Omental fat pad (tissue), 4 donors: ENCODE results near the gene SCMH1. TPM values are rescaled to one million over a fixed set of nuclear protein-coding genes. Genes with fewer than 3 reads are reported as not detected.
"Not testable (repeated sequence)": the region's sequence is repeated elsewhere in the genome, so short reads cannot be mapped to it uniquely, and the experiment has no call there.

Source experiments
- ATAC-seq: fragments of 150-250 bp; one replicate; pipeline ENCODE4 v1.9.1; 2016; ENCODE audit warnings: mild to moderate bottlenecking, moderate library complexity; ENCODE audit not compliant: low FRiP score
- DNase-seq: peaks from one replicate; pipeline ENCODE4 v3.0.0-alpha.2; 2019; ENCODE audit warnings: low spot score
- total RNA-seq, 4 donors: library from RNA; depleted of rRNA; stranded (reverse); fragments of >200 nt; gene quantifications; one replicate each; pipeline ENCODE4 v1.1.0, GENCODE V29; 2016
- TF ChIP-seq, protein P1 (sequence below), 3 donors: fragments of 450-650 bp; IDR thresholded peaks; one replicate each; pipeline ENCODE4 v1.5.1; 2016 to 2017; ENCODE audit warnings: antibody characterized with exemption in 3 of 3, mild to moderate bottlenecking in 3 of 3, moderate library complexity in 2 of 3

Gene SCMH1
- total RNA-seq, 4 donors from 2014 or later = 19.9 to 42.8 (median 31.3) TPM

DNA sequence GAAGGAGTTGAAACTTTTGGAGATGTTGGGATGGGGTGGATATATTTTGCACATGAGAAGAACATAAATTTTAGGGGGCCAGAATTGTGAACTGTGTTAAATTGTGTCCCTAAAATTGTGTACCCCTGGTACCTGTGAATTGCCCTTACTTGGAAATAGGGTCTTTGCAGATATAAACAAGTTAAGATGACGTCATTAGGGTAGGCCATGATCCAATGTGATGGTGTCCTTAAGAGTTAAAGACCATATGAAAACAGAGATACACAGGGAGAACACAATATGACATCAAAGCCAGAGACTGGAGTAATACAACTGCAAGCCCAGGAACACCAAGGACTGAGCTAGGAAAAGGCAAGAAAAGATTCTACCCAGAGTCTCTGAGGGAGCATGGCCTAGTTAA lies 24.0 kb downstream of the SCMH1 start:
- TF ChIP-seq, protein P1, sequence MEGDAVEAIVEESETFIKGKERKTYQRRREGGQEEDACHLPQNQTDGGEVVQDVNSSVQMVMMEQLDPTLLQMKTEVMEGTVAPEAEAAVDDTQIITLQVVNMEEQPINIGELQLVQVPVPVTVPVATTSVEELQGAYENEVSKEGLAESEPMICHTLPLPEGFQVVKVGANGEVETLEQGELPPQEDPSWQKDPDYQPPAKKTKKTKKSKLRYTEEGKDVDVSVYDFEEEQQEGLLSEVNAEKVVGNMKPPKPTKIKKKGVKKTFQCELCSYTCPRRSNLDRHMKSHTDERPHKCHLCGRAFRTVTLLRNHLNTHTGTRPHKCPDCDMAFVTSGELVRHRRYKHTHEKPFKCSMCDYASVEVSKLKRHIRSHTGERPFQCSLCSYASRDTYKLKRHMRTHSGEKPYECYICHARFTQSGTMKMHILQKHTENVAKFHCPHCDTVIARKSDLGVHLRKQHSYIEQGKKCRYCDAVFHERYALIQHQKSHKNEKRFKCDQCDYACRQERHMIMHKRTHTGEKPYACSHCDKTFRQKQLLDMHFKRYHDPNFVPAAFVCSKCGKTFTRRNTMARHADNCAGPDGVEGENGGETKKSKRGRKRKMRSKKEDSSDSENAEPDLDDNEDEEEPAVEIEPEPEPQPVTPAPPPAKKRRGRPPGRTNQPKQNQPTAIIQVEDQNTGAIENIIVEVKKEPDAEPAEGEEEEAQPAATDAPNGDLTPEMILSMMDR (IDR thresholded peaks at IDR 0.05) = no peak
- no peak for ATAC-seq
- no peak for DNase-seq

DNA sequence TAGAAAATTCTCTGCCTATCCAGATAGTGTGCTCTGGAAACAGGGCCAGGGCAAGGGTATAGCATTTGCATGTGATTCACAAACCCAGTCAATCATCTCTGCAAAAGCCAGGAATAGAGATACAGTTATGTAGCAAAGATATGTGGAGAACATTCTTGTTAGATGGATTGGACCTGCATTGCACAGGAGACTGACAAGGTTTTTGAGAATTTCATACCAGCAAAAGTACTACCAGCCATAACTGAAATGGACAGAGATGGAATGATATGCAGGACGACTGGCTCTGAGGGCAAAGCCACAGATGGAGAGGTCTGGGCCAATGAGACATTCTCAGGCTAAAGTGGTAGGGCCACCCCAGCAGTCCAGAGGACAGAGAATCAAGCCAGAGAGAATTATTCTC lies 24.7 kb downstream of the SCMH1 start:
- TF ChIP-seq, protein P1 (IDR thresholded peaks at IDR 0.05) = no peak
- ATAC-seq = no peak
- DNase-seq = no peak

DNA sequence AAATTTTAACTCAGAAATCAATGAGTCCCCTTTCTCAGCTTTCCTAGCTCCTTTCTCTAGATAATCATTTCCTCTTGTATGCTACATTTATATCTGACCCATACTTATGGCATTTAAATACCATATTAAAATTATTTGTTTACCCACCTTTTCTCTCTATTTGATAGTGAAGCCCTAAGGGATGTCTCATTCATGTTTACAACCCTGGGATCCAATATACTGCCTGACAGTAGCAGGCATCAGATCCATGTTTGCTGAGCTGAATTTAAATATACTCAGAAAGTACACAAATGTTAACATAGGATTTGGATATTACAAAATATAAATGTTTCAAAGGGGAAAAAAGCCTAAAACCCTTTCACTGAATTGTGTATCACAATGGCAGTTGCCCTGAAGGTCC lies 26.5 kb downstream of the SCMH1 start:
- ATAC-seq (no peak), DNase-seq (no peak)
- TF ChIP-seq, protein P1 (IDR thresholded peaks at IDR 0.05) = no peak

- TF ChIP-seq, protein P1 (IDR thresholded peaks at IDR 0.05) = no peak
- DNase-seq = no peak
- ATAC-seq = no peak
Measured at GRCh38 chr1:41213341-41213740, 28.8 kb downstream of the SCMH1 start.

GRCh38 chr1:41211608-41212007 lies 30.5 kb downstream of the SCMH1 start:
- not testable (repeated sequence) for ATAC-seq, DNase-seq

- DNase-seq, ATAC-seq: not testable (repeated sequence)
Measured at GRCh38 chr1:41207053-41207452, 35.1 kb downstream of the SCMH1 start.

DNA sequence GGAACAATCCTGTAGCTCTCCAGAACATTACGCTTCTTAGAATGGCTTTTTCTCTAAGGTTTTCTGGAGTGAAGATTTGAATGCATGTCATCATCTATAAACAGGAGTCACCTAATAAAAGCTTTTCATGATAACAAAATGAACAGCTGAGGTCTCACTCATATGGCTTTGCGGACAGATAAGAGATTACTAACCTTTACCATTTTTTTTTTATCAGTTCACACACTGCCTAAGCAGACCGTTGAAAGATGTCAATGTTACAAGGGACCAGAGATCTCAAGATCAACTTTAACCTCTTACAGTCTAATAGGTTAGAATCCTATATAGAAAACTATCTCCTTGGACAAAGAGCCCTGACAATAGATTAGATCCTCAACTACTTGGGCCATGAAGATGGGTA lies 41.4 kb downstream of the SCMH1 start:
- DNase-seq (no peak), ATAC-seq (no peak)
- TF ChIP-seq, protein P1 (IDR thresholded peaks at IDR 0.05) = no peak

GRCh38 chr1:41199375-41199774 lies 42.7 kb downstream of the SCMH1 start:
- ATAC-seq (no peak), DNase-seq (no peak)
- TF ChIP-seq, protein P1 (IDR thresholded peaks at IDR 0.05) = no peak
